ENCODE data around the gene ZNF664. TPM values are rescaled to one million over a fixed set of nuclear protein-coding genes. Genes with fewer than 3 reads are reported as not detected.

Gene ZNF664
- total and polyA plus RNA-seq, 2 donors (not counting 1 experiment from before 2014, with no cell fraction given): 14.3 to 47.1 TPM

DNA sequence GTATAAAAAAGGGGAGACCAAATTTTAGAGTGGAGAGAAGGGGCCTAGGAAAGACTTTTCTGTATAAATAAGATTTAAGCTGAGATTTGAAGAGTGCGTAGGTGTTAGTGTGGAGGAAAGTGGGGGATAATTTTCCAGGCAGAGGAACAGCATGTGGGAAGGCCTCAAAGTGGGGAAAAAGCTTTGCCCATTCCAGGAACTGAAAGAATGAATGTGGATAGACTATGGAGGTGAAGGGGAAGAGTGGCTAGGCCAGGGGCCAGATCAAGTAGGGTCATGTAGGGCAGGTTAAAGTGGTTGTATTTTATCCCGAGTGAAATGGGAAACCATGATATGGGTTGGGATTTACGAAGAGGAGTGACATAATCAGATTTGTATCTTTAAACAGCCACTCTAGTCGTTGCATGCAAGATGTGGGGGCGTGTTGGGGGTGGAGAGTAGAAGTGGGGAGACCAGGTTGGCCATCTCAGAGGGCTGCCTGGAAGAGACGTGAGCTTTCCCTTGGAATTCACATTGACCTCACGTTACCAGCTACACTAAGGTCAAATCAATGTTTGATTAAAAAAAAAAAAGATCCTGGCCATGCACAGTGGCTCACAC, 3.3 kb downstream of the ZNF664 start:
- intact Hi-C loops (cut with micrococcal nuclease): loop anchor here (10.0 kb wide), 1 partner anchor 1018 kb away; the partner anchor contains the start of gene BRI3BP
- no peak overlapping the region for H3K4me3 Mint-ChIP-seq
- Histone ChIP-seq H3K9me3 (ENCODE audit: control extremely low read depth in 1 of 3, control insufficient read depth in 2 of 3, insufficient read depth in 1 of 3, low read length in 2 of 3) (no peaks in the 10 kb centered on the region), H3K4me2 (replicated peaks; ENCODE audit: low read depth, low read length, poor library complexity, severe bottlenecking) (no peak overlapping the region), H3K9ac (ENCODE audit: low read length) (no peak overlapping the region), H4K20me1 (ENCODE audit: control insufficient read depth, insufficient read depth, low read length, poor library complexity, severe bottlenecking) (no peaks in the 10 kb centered on the region), H3K27me3 (replicated peaks in 1 of 4; ENCODE audit: control extremely low read depth in 1 of 4, control insufficient read depth in 3 of 4, insufficient read depth in 4 of 4, low read length in 3 of 4) (no peaks in the 10 kb centered on the region), H3K4me1 (ENCODE audit: control insufficient read depth in 2 of 2, insufficient read depth in 2 of 2, low read length in 2 of 2) (peaks cover 13 to 14% of the 10 kb centered on the region in 2 donors), H3K36me3 (replicated peaks in 1 of 2; ENCODE audit: control extremely low read depth in 1 of 2, control insufficient read depth in 1 of 2, extremely low read depth in 1 of 2, insufficient read depth in 2 of 2, low read length in 1 of 2) (peaks cover 1 to 5% of the 10 kb centered on the region in 2 experiments), H3K79me2 (ENCODE audit: control insufficient read depth, insufficient read depth, low read length) (peaks cover 39% of the 10 kb centered on the region), H2AFZ (ENCODE audit: insufficient read depth, low read depth, low read length, poor library complexity, severe bottlenecking) (no peak overlapping the region), H3K27ac (ENCODE audit: low read length in 2 of 2) (no peak overlapping the region), H3K4me3 (ENCODE audit: control extremely low read depth in 1 of 5, extremely low read depth in 1 of 5, insufficient read depth in 1 of 5, low read depth in 2 of 5, low read length in 4 of 5) (no peak overlapping the region)
- over 99% methylated on average over 6 of the region's 7 CpGs for WGBS (ENCODE audit: insufficient coverage)
- ATAC-seq (ENCODE audit: low read depth) (no peak), DNase-seq (no peak)
- H3K27ac Mint-ChIP-seq: no peak overlapping the region
- peaks cover 16% of the 10 kb centered on the region for H3K4me1 Mint-ChIP-seq
- POLR2A ChIA-PET: no interaction called here
- H3K9me3 Mint-ChIP-seq (ENCODE audit: insufficient read depth): no peaks in the 10 kb centered on the region
- TF ChIP-seq, protein P1, sequence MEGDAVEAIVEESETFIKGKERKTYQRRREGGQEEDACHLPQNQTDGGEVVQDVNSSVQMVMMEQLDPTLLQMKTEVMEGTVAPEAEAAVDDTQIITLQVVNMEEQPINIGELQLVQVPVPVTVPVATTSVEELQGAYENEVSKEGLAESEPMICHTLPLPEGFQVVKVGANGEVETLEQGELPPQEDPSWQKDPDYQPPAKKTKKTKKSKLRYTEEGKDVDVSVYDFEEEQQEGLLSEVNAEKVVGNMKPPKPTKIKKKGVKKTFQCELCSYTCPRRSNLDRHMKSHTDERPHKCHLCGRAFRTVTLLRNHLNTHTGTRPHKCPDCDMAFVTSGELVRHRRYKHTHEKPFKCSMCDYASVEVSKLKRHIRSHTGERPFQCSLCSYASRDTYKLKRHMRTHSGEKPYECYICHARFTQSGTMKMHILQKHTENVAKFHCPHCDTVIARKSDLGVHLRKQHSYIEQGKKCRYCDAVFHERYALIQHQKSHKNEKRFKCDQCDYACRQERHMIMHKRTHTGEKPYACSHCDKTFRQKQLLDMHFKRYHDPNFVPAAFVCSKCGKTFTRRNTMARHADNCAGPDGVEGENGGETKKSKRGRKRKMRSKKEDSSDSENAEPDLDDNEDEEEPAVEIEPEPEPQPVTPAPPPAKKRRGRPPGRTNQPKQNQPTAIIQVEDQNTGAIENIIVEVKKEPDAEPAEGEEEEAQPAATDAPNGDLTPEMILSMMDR (IDR thresholded peaks at IDR 0.05): no peak
- TF ChIP-seq EZH2 (IDR thresholded peaks at IDR 0.05; ENCODE audit: borderline replicate concordance, insufficient read depth, low read depth, low read length, poor library complexity, severe bottlenecking): no peak
- CTCF ChIA-PET: interaction anchor here (0.8 kb wide), 1 partner anchor 11 kb away, joined by 3 read pairs; no protein-coding TSS in a partner anchor
- H3K27me3 Mint-ChIP-seq: no peaks in the 10 kb centered on the region

GRCh38 chr12:123979566-123979965, 6.6 kb downstream of the ZNF664 start:
- Histone ChIP-seq H3K79me2 (ENCODE audit: control insufficient read depth, insufficient read depth, low read length) (peaks cover 48% of the 10 kb centered on the region), H3K4me2 (replicated peaks; ENCODE audit: low read depth, low read length, poor library complexity, severe bottlenecking) (no peak overlapping the region)

More at GRCh38 chr12:123979566-123979965, 6.6 kb downstream of the ZNF664 start:
- no CpG with 5 or more reads among the region's 6 CpGs for WGBS (ENCODE audit: insufficient coverage)
- peaks cover 18% of the 10 kb centered on the region for H4K20me1 ChIP-seq (ENCODE audit: control insufficient read depth, insufficient read depth, low read length, poor library complexity, severe bottlenecking)
- Mint-ChIP-seq H3K27ac (no peak overlapping the region), H3K9me3 (ENCODE audit: insufficient read depth) (no peaks in the 10 kb centered on the region), H3K4me1 (peaks cover 8% of the 10 kb centered on the region), H3K4me3 (no peak overlapping the region), H3K27me3 (no peaks in the 10 kb centered on the region)
- POLR2A ChIA-PET: no interaction called here
- H3K9me3 ChIP-seq (ENCODE audit: control extremely low read depth in 1 of 3, control insufficient read depth in 2 of 3, insufficient read depth in 1 of 3, low read length in 2 of 3): no peaks in the 10 kb centered on the region
- no peak overlapping the region for H2AFZ ChIP-seq (ENCODE audit: insufficient read depth, low read depth, low read length, poor library complexity, severe bottlenecking)
- peaks cover 0 to 2% of the 10 kb centered on the region in 2 donors for H3K4me1 ChIP-seq (ENCODE audit: control insufficient read depth in 2 of 2, insufficient read depth in 2 of 2, low read length in 2 of 2)
- DNase-seq (no peak), ATAC-seq (ENCODE audit: low read depth) (no peak)
- TF ChIP-seq, protein P1 (IDR thresholded peaks at IDR 0.05): no peak
- peaks cover 1 to 5% of the 10 kb centered on the region in 2 experiments for H3K36me3 ChIP-seq (replicated peaks in 1 of 2; ENCODE audit: control extremely low read depth in 1 of 2, control insufficient read depth in 1 of 2, extremely low read depth in 1 of 2, insufficient read depth in 2 of 2, low read length in 1 of 2)
- H3K4me3 ChIP-seq (ENCODE audit: control extremely low read depth in 1 of 5, extremely low read depth in 1 of 5, insufficient read depth in 1 of 5, low read depth in 2 of 5, low read length in 4 of 5): no peak overlapping the region
- H3K27ac ChIP-seq (ENCODE audit: low read length in 2 of 2): no peak overlapping the region
- intact Hi-C loops (cut with micrococcal nuclease): loop anchor here (10.0 kb wide), 1 partner anchor 1015 kb away; the partner anchor contains the start of gene BRI3BP
- H3K27me3 ChIP-seq (replicated peaks in 1 of 4; ENCODE audit: control extremely low read depth in 1 of 4, control insufficient read depth in 3 of 4, insufficient read depth in 4 of 4, low read length in 3 of 4): no peaks in the 10 kb centered on the region
- CTCF ChIA-PET: no interaction called here
- H3K9ac ChIP-seq (ENCODE audit: low read length): no peak overlapping the region
